Liver (tissue), 9 donors: ENCODE measurements around the gene GUCY1A2. TPM values are rescaled to one million over a fixed set of nuclear protein-coding genes. Genes with fewer than 3 reads are reported as not detected.

Experiments used
- DNase-seq: peaks from one replicate; pipeline ENCODE4 v3.0.0-alpha.2; 2017; ENCODE audit warnings: low spot score
- H3K27ac ChIP-seq, 2 donors: one replicate each; pipeline ENCODE4 v1.7.0; 2013; ENCODE audit warnings: inconsistent platforms in 2 of 2, low read length in 2 of 2, control low read depth in 1 of 2, low read depth in 1 of 2, mild to moderate bottlenecking in 1 of 2
- H3K27me3 ChIP-seq, 4 donors: one replicate each; pipeline versions ENCODE4 v1.6.1 to v1.7.0; 2013; ENCODE audit warnings: low read length in 3 of 4, inconsistent platforms in 1 of 4, mild to moderate bottlenecking in 1 of 4, moderate library complexity in 1 of 4; ENCODE audit not compliant: control insufficient read depth in 4 of 4, insufficient read depth in 4 of 4
- H3K36me3 ChIP-seq, 4 donors: one replicate each; pipeline versions ENCODE4 v1.6.1 to v1.7.0; 2013; ENCODE audit warnings: low read length in 3 of 4, mild to moderate bottlenecking in 3 of 4, low read depth in 1 of 4, moderate library complexity in 1 of 4; ENCODE audit not compliant: control insufficient read depth in 4 of 4, insufficient read depth in 3 of 4
- H3K4me1 ChIP-seq, 4 donors: one replicate each; pipeline versions ENCODE4 v1.6.1 to v1.7.0; 2013; ENCODE audit warnings: low read length in 3 of 4, mild to moderate bottlenecking in 3 of 4, moderate library complexity in 1 of 4; ENCODE audit not compliant: control insufficient read depth in 4 of 4, insufficient read depth in 4 of 4
- H3K4me3 ChIP-seq, 3 donors: one replicate each; pipeline versions ENCODE4 v1.6.1 to v1.7.0; 2013; ENCODE audit warnings: low read length in 3 of 3, control low read depth in 1 of 3, low read depth in 1 of 3, mild to moderate bottlenecking in 1 of 3
- H3K9ac ChIP-seq, 2 donors: one replicate each; pipeline ENCODE4 v1.7.0; 2013; ENCODE audit warnings: low read length in 2 of 2, mild to moderate bottlenecking in 2 of 2, moderate library complexity in 2 of 2, control low read depth in 1 of 2, low read depth in 1 of 2
- H3K9me3 ChIP-seq, 4 donors: one replicate each; pipeline versions ENCODE4 v1.6.1 to v1.7.0; 2013; ENCODE audit warnings: low read length in 3 of 4; ENCODE audit not compliant: control insufficient read depth in 4 of 4
- ATF3 ChIP-seq: IDR thresholded peaks from 2 replicates; pipeline ENCODE4 v1.6.1; 2016; ENCODE audit warnings: antibody characterized with exemption
- EGR1 ChIP-seq, 2 donors: IDR thresholded peaks; 2 replicates each; pipeline ENCODE4 v1.6.1; 2016 to 2018; ENCODE audit warnings: antibody characterized with exemption in 2 of 2, low read depth in 2 of 2
- FOXA1 ChIP-seq: IDR thresholded peaks from 2 replicates; pipeline ENCODE4 v1.6.1; 2016; ENCODE audit warnings: antibody characterized with exemption
- FOXA2 ChIP-seq: IDR thresholded peaks from 2 replicates; pipeline ENCODE4 v1.6.1; 2016; ENCODE audit warnings: antibody characterized with exemption
- HNF4A ChIP-seq, 2 donors: conservative IDR thresholded peaks; 2 replicates each; pipeline ENCODE4 v1.6.1; 2016; ENCODE audit warnings: antibody characterized with exemption in 2 of 2, mild to moderate bottlenecking in 2 of 2
- HNF4G ChIP-seq: IDR thresholded peaks from 2 replicates; pipeline ENCODE4 v1.6.1; 2016; ENCODE audit warnings: antibody characterized with exemption
- NR2F2 ChIP-seq: IDR thresholded peaks from 2 replicates; pipeline ENCODE4 v1.6.1; 2016; ENCODE audit warnings: antibody characterized with exemption
- RAD21 ChIP-seq, 2 donors: IDR thresholded peaks; 2 replicates each; pipeline ENCODE4 v1.6.1; 2016; ENCODE audit warnings: antibody characterized with exemption in 2 of 2, mild to moderate bottlenecking in 2 of 2
- REST ChIP-seq: IDR thresholded peaks from 2 replicates; pipeline ENCODE4 v1.6.1; 2016; ENCODE audit warnings: antibody characterized with exemption, mild to moderate bottlenecking
- RXRA ChIP-seq, 2 donors: IDR thresholded peaks; 2 replicates each; pipeline ENCODE4 v1.6.1; 2017 to 2018; ENCODE audit warnings: antibody characterized with exemption in 2 of 2, mild to moderate bottlenecking in 1 of 2
- TAF1 ChIP-seq: conservative IDR thresholded peaks from 2 replicates; pipeline ENCODE4 v1.6.1; 2016; ENCODE audit warnings: antibody characterized with exemption, mild to moderate bottlenecking
- YY1 ChIP-seq: IDR thresholded peaks from 2 replicates; pipeline ENCODE4 v1.6.1; 2016; ENCODE audit warnings: antibody characterized with exemption, mild to moderate bottlenecking
- WGBS: extraction: QIAGEN DNeasy Blood & Tissue Kit; methylation state at CpG from one replicate; pipeline ENCODE4 v1.1.7; 2013; 5-methylcytosine and 5-hydroxymethylcytosine counted together
- polyA plus RNA-seq, 2 donors: library from polyadenylated mRNA; stranded (reverse) in 1 of 2; unstranded in 1 of 2; fragments of 200-250 nt in 1 of 2; fragments of >200 nt in 1 of 2; fragmentation: Nextera tagmentation in 1 of 2; extraction: Ambion mirVana in 1 of 2; gene quantifications; one replicate each; pipeline versions ENCODE4 v1.2.1 to v1.2.3, GENCODE V29; 2013 to 2015
- total RNA-seq, 2 donors: library from RNA; depleted of rRNA; stranded (reverse); fragments of >200 nt; gene quantifications; one replicate each; pipeline ENCODE4 v1.2.3, GENCODE V29; 2014
- donor health status: healthy.
- donor health status: healthy.
- donor health status: healthy.
- donor health status: healthy.
- donor health status: healthy.

Gene GUCY1A2
- total and polyA plus RNA-seq, 4 donors = 0.55 to 4.4 (median 1.7) TPM

DNA sequence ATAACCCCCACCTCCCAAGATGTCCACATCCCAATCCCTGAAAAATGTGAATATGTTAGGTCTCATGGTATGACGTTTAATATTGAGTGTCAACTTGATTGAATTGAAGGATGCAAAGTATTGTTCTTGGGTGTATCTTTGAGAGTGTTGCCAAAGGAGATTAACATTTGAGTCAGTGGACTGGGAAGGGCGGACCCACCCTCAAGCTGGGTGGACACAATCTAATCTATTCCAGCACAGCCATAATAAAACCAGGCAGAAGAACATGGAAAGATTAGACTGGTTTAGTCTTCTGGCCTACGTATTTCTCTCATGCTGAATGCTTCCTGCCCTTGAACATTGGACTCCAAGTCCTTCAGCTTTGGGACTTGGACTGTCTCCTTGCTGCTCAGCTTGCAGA is 315.5 kb downstream of the GUCY1A2 start:
- TF ChIP-seq FOXA1 = no peak
- TF ChIP-seq REST = no peak
- no peak for TF ChIP-seq HNF4A (conservative IDR thresholded peaks at IDR 0.05)
- TF ChIP-seq YY1 = no peak
- TF ChIP-seq TAF1 = no peak
- TF ChIP-seq HNF4G = no peak
- H3K27ac ChIP-seq = no peak overlapping the region
- H3K9me3 ChIP-seq = no peaks in the 10 kb centered on the region
- no peak overlapping the region for H3K9ac ChIP-seq
- H3K4me3 ChIP-seq = no peak overlapping the region
- no peaks in the 10 kb centered on the region for H3K4me1 ChIP-seq
- H3K36me3 ChIP-seq = no peaks in the 10 kb centered on the region
- WGBS = 81% methylated on average over 3 of the region's 3 CpGs
- no peaks in the 10 kb centered on the region for H3K27me3 ChIP-seq
- no peak for DNase-seq

DNA sequence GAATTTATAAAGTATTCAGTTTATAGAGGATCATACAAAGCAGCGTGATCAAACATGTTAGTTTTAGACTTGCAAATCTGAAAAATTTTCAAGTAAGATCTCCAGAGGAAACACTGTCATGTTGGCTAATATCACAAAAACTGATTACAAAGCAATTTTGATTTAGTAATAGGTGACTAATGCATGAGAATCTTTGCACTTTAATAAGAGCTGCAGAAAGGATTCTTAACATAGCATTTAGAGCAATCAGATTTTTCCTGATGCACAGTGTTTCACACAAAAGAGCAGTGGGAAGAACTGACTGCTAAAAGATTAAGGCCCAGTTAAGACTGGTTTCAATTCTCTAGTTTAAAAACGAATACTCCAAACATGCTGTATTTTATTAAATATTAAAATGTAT is 321.2 kb downstream of the GUCY1A2 start:
- H3K4me3 ChIP-seq = no peak overlapping the region
- no peaks in the 10 kb centered on the region for H3K4me1 ChIP-seq
- DNase-seq = no peak
- H3K9me3 ChIP-seq = no peaks in the 10 kb centered on the region
- no peaks in the 10 kb centered on the region for H3K36me3 ChIP-seq
- no peaks in the 10 kb centered on the region for H3K27me3 ChIP-seq
- no peak overlapping the region for H3K9ac ChIP-seq
- no peak overlapping the region for H3K27ac ChIP-seq
- no peak for TF ChIP-seq NR2F2
- TF ChIP-seq RAD21 (IDR thresholded peaks at IDR 0.05) = no peak
- TF ChIP-seq REST = no peak
- TF ChIP-seq TAF1 = no peak
- no peak for TF ChIP-seq RXRA (IDR thresholded peaks at IDR 0.05)
- TF ChIP-seq HNF4A (conservative IDR thresholded peaks at IDR 0.05) = no peak
- TF ChIP-seq HNF4G = no peak
- no peak for TF ChIP-seq FOXA2
- no peak for TF ChIP-seq FOXA1
- TF ChIP-seq ATF3 = no peak
- 74% methylated on average over 2 of the region's 2 CpGs for WGBS

DNA sequence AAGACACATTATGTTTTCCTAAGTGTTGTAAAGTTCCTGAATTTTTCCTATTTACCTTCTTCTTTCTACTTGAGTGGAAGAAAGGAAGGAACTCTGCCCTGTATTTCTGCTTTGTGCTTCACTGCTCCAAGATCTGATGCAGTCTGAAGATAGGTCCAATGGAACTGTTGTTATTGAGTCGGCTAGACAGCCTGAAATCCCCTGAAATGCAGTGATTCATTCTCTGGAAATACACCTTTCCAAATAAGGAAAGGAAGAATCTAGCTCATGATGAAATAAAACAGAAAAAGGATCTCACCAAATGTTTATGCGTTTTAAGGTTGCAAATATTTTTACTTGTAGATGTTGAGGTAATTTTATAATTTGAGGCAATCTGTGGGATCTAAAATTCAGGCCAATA is 322.8 kb downstream of the GUCY1A2 start:
- no peak overlapping the region for H3K27ac ChIP-seq
- TF ChIP-seq EGR1 (IDR thresholded peaks at IDR 0.05; ENCODE audit: low read depth in 2 of 2) (no peak), RAD21 (IDR thresholded peaks at IDR 0.05) (no peak), FOXA1 (no peak)
- 70% methylated on average over 2 of the region's 2 CpGs for WGBS
- DNase-seq = no peak
- no peaks in the 10 kb centered on the region for H3K9me3 ChIP-seq
- no peaks in the 10 kb centered on the region for H3K36me3 ChIP-seq
- H3K4me1 ChIP-seq = no peaks in the 10 kb centered on the region
- no peak overlapping the region for H3K9ac ChIP-seq
- no peaks in the 10 kb centered on the region for H3K27me3 ChIP-seq
- no peak overlapping the region for H3K4me3 ChIP-seq
